ENCODE data around the gene INSIG2. TPM values are rescaled to one million over a fixed set of nuclear protein-coding genes. Genes with fewer than 3 reads are reported as not detected.

The INSIG2 gene
- total RNA-seq, 4 donors from 2014 or later, result 9.4 to 18.4 (median 13.5) TPM

DNA sequence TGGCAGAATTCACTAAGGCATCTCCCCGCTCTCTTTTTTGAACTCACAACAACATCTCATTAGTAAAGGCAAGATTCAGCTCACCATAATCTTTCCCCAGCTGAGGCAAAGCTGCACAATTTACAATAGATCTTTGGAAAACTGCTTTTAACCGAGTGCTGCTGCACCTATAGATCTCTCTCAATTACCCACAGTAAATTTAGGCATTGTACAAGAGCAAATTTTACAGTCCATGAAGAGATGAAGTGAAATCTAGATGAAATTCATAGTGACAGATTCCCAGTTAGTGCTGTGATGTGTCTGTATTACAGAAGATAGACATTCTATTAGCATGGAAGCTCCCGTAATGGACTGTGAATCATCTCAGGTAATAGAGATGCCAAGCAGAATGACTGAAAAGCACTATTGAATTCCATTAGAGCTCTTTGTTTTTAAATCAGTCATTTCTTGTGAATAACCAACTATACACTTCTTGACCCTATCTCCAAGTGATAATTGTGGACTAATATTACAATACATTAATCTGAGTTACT, 36.4 kb upstream of the INSIG2 start:
- WGBS, result 88% methylated on average over 3 of the region's 3 CpGs
- H3K27ac ChIP-seq (replicated peaks in 1 of 4), result no peak overlapping the region
- no peaks in the 10 kb centered on the region for H3K9me3 ChIP-seq
- peaks cover 0 to 66% (median 5%) of the 10 kb centered on the region in 4 donors for H3K27me3 ChIP-seq
- intact Hi-C loops (cut with DNase I), result no loop called here
- TF ChIP-seq CTCF (IDR thresholded peaks at IDR 0.05), result no peak
- no peak overlapping the region for H3K4me3 ChIP-seq
- peaks cover 0 to 3% (median 0%) of the 10 kb centered on the region in 4 donors for H3K4me1 ChIP-seq
- DNase-seq (ENCODE audit: extremely low spot score), result no peak
- no peaks in the 10 kb centered on the region for H3K36me3 ChIP-seq

DNA sequence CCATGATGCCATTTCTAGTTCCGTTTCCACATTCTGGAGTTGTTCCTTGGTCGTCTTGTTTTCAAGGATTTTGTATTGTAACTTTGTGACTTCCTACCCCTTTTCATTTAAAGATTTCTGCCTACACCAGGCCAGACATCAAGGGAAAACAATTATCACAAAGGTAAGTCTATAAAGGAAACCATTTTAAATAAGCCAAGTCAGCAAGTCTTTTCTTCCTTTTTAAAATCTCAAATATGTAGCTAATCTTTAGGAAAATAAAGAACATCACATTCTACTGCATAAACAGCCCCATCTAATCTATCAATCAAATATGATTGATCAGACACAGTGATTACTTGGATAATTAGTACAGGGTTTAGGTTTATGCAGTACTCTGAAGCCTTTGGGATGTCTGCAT, 35.8 kb upstream of the INSIG2 start:
- H3K27me3 ChIP-seq, result peaks cover 0 to 62% (median 5%) of the 10 kb centered on the region in 4 donors
- no peaks in the 10 kb centered on the region for H3K36me3 ChIP-seq
- no peak for TF ChIP-seq EP300 (IDR thresholded peaks at IDR 0.05)
- TF ChIP-seq CTCF (IDR thresholded peaks at IDR 0.05), result no peak
- TF ChIP-seq POLR2A (IDR thresholded peaks at IDR 0.05; ENCODE audit: low read depth), result no peak
- no peak for TF ChIP-seq POLR2AphosphoS5 (IDR thresholded peaks at IDR 0.05)
- no peak for DNase-seq (ENCODE audit: extremely low spot score)
- no peaks in the 10 kb centered on the region for H3K4me1 ChIP-seq
- no peak overlapping the region for H3K27ac ChIP-seq (replicated peaks in 1 of 4)
- H3K9me3 ChIP-seq, result no peaks in the 10 kb centered on the region
- H3K4me3 ChIP-seq, result no peak overlapping the region
- intact Hi-C loops (cut with DNase I), result no loop called here
- WGBS, result 83% methylated on average over 2 of the region's 2 CpGs

DNA sequence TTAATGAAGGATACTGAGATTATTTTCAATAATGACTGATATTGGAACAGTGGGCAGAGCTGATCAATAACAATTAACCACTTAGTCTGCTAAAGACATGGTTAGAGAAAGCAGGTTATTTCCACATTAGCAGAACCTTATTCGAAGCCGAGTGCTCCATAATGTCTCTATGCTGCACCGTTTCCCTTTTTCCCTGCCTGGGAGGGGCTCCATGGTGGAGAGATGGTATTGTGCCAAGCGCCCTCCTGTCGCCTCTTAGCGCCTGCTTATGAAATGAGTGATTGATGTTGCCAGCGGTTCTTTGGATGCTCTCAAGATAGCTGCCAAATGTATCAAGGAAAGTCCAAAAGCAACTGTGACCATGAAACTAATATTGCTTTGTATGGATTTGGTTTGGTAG, 34.6 kb upstream of the INSIG2 start:
- Histone ChIP-seq H3K27ac (replicated peaks in 1 of 4) (no peak overlapping the region), H3K36me3 (no peaks in the 10 kb centered on the region), H3K27me3 (peaks cover 0 to 56% (median 7%) of the 10 kb centered on the region in 4 donors), H3K9me3 (no peaks in the 10 kb centered on the region), H3K4me3 (no peak overlapping the region), H3K4me1 (no peaks in the 10 kb centered on the region)
- DNase-seq (ENCODE audit: extremely low spot score), result no peak
- WGBS, result 93% methylated on average over 7 of the region's 7 CpGs
- TF ChIP-seq POLR2A (IDR thresholded peaks at IDR 0.05; ENCODE audit: low read depth) (no peak), POLR2AphosphoS5 (IDR thresholded peaks at IDR 0.05) (no peak), EP300 (IDR thresholded peaks at IDR 0.05) (no peak), CTCF (IDR thresholded peaks at IDR 0.05) (no peak)
- intact Hi-C loops (cut with DNase I), result no loop called here

GRCh38 chr2:118054213-118055008, 33.9 kb upstream of the INSIG2 start:
- DNase-seq (ENCODE audit: extremely low spot score), result no peak
- WGBS, result 54% methylated on average over 3 of the region's 3 CpGs
- Histone ChIP-seq H3K4me1 (no peaks in the 10 kb centered on the region), H3K4me3 (no peak overlapping the region), H3K9me3 (no peaks in the 10 kb centered on the region), H3K27me3 (peaks cover 0 to 57% (median 4%) of the 10 kb centered on the region in 4 donors), H3K27ac (replicated peaks in 1 of 4) (no peak overlapping the region), H3K36me3 (no peaks in the 10 kb centered on the region)
- intact Hi-C loops (cut with DNase I), result no loop called here
- no peak for TF ChIP-seq POLR2AphosphoS5 (IDR thresholded peaks at IDR 0.05)
- no peak for TF ChIP-seq EP300 (IDR thresholded peaks at IDR 0.05)
- no peak for TF ChIP-seq CTCF (IDR thresholded peaks at IDR 0.05)
- no peak for TF ChIP-seq POLR2A (IDR thresholded peaks at IDR 0.05; ENCODE audit: low read depth)
